Erythroblast (primary cell): Measurements from ENCODE around the gene FAM13C.

ENCODE experiments used
- DNase-seq, 2 experiments: peaks; one replicate each; lab custom pipeline; 2025; lab: John Stamatoyannopoulos, UW
- GATA1 ChIP-seq: IDR thresholded peaks from 2 replicates; pipeline ENCODE4 v1.6.1; 2011; ENCODE audit warnings: low read depth, mild to moderate bottlenecking, control low read depth, low read length, moderate library complexity
- POLR2A ChIP-seq: IDR thresholded peaks from 2 replicates; pipeline ENCODE4 v1.6.1; 2011; ENCODE audit warnings: mild to moderate bottlenecking, low read length

The FAM13C gene

DNA sequence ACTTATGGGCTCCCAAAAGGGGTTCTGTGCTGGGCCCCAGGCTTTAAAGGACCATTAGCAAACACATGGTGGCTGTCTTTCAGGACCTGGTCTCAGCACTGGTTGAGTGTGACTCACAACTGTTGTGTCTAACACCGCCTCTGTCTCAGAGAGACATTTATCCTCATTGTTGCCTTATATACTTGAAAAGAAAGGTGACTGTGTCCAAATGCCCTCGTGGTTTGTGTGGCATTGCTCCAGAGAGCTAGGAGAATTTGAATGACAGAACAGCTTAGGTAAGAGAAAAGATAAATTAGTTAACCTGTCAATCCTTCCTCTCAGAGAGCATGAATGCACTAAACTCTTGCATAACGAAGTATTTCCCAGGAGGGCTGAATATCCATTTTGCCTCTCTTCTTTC lies 14.5 kb upstream of the FAM13C start:
- no peak for DNase-seq
- TF ChIP-seq GATA1, result no peak
- TF ChIP-seq POLR2A, result no peak

DNA sequence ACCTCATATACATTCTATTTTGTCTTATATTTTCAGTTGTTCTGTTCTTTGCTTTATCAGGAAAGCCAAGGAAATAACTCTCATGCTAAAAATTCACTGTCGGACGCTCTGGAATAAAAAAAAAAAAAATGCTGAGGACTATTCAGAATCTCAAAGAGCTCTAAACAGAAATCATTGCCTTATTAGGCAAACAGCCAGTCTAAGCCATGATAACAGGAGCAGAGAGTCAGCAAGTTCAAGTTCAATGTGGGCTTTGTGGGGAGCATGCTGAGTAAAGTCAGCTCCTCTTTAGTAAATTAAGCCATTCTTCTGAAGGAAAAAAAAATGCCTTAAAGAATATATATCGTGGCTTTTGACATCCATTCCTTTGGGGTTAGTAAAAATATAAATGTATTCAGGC lies 13.6 kb upstream of the FAM13C start:
- no peak for DNase-seq
- TF ChIP-seq GATA1 (no peak), POLR2A (no peak)

DNA sequence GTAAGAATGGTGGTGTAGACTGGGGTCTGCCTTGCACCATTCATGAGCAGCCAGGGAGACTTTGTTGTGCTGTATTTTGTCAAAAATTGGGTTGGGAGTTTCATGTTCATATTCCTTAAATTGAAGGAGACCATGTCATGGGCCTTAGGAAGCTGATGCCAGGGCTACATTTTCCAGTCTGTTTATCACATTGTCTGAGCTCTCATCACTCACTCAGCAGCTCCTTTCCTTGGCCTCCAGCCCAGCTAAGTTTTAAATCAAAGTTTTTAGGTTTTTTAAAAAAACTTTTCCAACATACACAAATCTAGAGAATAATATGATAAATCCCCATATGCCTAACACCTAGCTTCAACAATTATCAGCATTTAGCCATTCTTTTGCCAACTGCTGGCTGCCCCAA lies 12.6 kb upstream of the FAM13C start:
- TF ChIP-seq GATA1 (no peak), POLR2A (no peak)
- DNase-seq, result no peak

DNA sequence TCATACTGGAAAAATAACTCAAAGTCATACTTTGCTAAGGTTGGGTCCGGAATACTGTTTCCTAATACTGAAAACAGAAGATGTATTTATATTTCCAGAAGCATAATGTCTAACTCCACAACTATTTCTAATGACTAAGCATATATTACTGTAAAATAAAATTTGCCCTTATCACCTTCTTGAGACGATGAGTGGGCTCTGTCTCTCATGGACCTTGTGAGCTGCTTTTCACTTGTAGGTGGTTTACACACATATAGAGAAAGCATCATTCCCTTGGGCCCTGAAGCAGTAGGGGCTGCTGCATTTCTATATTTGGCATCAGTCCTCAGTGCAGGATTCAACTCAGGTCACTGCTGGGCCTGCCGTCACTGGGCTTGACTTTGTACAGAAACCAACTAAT lies 10.7 kb upstream of the FAM13C start:
- TF ChIP-seq GATA1 (no peak), POLR2A (no peak)
- DNase-seq, result no peak

DNA sequence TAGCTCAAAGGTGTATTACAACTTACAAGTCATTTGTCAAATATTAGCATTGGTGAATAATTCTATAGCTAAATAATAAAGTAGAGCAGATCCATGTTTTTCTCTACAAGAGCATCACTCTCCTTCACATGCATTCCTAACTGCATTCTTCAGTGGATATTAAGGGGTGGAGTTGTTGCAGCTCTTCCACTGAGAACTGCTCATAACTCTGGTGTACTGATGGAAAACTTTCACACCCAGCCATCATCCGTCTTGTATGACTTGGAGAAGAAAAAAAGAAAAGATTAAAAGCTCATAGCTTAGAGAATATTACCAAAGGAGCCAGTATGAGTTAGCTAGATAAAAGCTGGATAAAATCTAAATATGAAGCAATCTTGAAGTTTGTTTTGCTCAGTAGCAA lies 10.2 kb upstream of the FAM13C start:
- DNase-seq, result no peak
- TF ChIP-seq POLR2A, result no peak
- TF ChIP-seq GATA1, result no peak

DNA sequence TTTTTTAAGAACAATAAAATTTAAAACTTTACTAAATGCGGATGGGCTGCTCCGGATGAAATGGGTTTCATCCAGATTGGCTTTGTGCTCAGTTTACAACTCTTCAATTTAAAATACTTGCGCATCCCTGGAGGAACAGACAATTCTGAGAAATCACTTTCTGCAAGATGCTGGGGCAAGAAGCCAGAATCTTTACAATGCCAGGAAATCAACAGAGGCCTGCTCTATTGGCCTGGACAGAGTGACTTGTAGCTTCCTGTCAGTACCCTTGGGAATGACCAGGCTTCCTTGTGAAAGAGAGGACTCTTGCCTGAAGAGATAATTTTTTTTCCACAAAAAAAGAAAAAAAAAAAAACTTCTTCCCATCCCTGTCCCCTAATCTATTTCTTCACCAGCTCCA lies 3.9 kb upstream of the FAM13C start:
- no peak for TF ChIP-seq POLR2A
- TF ChIP-seq GATA1, result no peak
- DNase-seq, result no peak

DNA sequence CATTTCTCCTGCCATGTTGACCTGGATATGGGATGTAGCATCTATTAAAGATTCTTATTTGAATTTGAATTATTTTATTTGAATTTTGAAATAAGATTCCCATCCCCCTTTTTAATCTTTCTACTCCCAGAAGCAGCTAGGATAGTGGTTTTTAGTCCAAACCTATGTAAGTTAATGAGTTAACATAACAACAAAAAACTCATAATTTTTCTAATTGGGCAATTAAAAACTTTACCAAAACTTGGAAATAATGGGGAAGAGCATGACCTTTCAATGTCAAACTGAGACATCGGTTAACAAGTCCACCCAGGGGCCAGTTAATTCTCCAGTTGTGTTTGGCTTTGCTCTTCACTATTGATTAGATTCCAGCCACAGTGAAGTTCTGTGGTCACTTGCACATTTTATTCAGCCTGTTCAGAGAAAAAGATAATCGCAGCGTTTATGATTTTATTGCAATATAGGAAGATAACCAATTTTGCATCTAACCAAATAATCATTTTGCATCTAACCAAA lies 1.2 kb upstream of the FAM13C start:
- TF ChIP-seq POLR2A (no peak), GATA1 (no peak)
- no peak for DNase-seq

DNA sequence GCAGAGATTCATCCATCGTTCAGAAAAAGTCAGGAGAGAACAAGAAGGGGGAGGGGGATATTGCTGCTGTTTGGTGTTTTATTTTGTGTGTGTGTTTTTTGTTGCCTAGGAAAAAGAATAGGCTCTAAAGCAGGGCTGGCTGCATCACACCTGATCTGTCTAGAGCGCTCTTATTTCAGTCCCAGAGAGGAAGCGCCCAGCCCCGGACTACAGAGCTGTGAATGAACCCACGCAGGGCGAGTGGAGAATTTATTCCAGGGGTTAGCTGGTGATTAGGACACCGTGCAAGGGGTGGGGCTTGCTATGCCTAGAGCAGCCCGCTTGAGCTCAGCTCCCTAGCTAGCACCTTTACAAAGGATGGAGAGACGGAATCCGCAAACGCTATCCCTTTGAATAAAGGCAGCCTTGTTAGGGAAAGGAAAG lies 621 bp upstream of the FAM13C start:
- TF ChIP-seq POLR2A, result no peak
- no peak for TF ChIP-seq GATA1

DNA sequence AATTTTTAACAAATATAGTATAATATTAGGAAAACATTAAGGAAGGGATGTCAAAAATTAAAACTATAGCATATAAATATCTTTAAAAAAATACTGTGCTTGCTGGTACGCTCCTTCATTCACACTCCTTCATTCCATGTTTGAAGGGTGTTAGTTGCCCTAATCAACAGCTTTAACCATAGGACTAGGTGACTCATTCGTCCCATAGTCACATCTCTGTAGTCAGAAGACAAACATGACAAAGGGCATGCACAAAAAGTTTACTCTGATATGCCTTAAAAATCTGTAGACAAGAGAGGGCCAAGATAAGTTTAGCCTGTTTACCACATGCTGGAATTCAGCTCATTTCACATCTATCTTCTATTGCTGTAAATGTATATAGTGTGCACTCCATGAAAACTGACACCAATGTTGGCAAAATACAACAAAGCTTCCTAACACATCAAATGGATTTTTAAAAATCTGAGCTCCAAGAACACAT lies 646 bp downstream of the FAM13C start:
- no peak for TF ChIP-seq GATA1
- DNase-seq, result no peak

More for the DNA sequence above, 621 bp upstream of the FAM13C start:
- DNase-seq, result no peak

DNA sequence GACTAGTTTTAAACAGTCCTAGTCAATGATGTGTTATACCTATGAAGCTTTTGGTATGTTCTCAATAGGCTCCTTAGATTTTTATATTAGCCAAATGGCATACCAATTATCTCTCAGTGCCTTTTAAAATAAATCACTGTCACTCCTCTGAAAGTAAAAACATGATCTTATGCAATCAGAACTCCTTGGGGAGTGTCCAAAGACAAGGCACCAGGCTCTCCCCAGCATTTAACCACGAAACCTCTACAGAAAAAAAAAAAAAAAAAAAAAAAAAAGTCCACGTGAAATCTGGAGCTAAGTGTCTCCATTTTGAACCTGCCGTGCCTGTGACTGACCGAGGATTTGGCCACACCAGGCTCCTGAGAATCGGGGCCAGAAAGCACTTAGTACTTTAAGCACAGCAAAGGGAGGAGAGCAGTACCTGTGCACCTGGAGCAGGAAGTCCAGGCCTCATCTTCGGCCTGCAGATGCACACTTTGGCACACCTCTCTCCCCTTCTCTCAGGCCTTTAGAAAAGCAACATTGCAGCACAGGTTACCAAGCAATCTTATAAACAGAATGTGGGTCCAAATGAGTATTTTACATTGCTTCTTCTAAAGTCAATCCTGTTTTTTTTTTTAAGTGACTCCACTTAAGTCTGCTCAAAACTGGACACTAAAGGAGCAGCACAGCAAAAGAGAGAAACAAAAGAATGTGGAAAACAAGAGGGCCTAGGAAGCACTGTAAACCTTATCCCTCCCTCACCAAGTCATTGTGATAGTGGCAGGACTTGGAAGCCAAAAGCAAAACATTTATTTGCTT lies 1.5 kb downstream of the FAM13C start:
- DNase-seq, result no peak
- TF ChIP-seq GATA1, result no peak
- TF ChIP-seq POLR2A, result no peak

DNA sequence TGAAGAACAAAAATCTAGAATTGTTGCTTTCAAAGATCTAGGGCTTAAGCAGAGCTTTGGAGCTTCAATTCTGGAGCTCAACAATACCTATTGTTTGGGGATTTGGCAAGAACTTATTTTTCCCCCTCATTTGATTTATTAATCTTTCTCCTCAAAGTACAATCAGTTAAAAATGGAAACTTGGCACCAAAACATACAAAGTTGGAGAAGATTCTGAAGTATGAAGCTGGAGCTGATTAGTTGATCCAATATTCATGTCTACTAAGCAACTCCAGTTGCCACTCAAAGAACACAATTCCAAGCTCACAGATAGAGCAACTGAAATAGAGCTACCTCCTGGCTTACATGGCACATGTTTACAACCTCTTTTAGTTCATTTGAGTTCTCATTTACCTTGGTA lies 3.8 kb downstream of the FAM13C start:
- no peak for DNase-seq
- no peak for TF ChIP-seq POLR2A
- TF ChIP-seq GATA1, result no peak

DNA sequence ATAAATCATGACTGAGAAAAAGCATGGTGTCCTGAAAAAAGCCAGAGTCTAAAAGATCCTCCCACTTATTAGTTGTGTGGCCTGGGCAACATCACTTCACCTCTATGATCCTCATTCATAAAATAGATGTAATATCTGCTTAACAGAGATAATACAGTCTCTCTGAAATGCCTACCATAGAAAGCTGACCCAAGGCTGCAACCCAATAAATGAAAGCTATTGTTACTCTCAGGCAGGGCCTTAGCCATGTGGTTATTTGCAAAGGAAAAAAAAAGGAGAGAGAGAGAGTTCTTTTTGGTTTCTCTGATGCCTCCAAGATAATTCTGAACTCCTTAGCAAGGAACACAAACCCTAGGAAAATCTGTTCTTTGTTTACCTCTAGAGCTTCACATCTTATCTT lies 7.9 kb downstream of the FAM13C start:
- no peak for DNase-seq
- no peak for TF ChIP-seq POLR2A
- no peak for TF ChIP-seq GATA1

DNA sequence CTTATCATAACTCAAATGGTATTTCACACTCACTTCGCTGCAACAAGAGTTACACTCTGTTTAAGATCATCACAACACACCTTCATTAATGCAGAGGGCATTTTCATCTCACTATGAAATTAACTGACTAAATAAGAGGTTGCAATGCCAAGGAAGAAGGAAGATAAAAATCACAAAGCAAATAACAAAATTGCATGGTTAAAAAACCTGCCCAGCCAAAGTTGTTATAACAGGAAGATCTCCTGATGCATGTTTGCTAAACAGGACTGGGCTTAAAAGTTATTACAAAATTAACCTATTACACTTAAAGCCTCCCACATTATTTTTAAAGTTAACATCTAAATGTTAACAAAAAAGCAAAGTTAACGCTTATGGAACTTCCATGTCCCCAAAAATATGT lies 11.8 kb downstream of the FAM13C start:
- TF ChIP-seq GATA1, result no peak
- no peak for TF ChIP-seq POLR2A
- no peak for DNase-seq

DNA sequence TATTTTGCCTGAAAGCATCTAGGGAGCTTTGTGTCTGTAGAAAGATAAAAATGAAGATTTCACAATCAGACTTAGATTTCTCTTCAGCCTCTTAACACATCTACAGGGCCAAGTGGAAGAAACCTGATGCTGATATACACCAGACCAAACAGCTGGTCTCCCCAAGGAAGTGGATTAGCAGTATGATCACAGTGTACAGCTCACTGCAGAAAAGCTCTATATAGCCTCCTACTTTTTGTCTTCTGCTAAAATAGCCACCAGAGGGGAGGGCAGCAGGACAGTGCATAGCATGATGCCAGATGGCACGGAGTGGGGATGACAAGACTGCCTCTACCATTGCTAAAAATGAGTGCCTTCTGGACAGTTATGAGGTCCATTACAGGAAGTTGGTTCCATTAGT lies 16.0 kb downstream of the FAM13C start:
- TF ChIP-seq GATA1, result no peak
- no peak for TF ChIP-seq POLR2A
- no peak for DNase-seq

DNA sequence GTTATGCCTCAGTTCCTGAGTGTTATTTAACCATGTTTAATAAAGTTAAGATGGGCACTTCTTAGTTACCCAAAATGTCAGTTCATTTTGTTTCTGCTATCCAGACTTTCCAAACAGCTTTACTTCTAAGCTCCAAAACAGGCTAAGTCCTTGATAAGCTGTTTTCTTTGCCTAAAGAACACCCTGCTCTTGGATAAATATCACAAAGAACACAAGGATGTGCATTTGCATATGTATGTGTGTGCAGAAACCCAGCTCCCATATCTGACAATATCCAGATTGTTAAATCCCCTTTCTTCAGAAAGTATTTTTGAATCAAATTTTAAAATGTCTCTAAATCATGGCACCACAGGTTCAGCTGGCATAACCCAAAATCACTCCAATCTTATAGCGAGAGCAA lies 19.6 kb downstream of the FAM13C start:
- DNase-seq, result no peak
- TF ChIP-seq GATA1 (no peak), POLR2A (no peak)

DNA sequence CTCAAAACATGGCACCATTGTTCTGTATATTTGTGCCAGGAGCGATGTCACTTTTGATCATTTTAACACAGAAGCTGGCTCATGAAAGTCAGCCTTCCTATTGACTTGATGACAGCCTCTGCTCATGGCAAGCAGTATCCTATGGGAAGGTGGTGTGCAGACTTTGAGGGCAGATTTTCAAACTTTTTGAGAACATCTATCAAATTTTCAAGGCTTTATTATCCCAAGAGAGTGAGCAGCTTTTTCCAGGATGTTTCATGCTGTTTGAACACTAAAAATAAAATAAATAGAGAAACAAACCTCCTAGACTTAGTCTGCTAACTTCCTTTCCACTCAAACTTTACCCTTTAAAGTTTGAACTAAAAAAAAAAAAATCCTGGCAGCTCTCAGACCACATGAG lies 20.3 kb downstream of the FAM13C start:
- TF ChIP-seq GATA1 (no peak), POLR2A (no peak)
- no peak for DNase-seq

DNA sequence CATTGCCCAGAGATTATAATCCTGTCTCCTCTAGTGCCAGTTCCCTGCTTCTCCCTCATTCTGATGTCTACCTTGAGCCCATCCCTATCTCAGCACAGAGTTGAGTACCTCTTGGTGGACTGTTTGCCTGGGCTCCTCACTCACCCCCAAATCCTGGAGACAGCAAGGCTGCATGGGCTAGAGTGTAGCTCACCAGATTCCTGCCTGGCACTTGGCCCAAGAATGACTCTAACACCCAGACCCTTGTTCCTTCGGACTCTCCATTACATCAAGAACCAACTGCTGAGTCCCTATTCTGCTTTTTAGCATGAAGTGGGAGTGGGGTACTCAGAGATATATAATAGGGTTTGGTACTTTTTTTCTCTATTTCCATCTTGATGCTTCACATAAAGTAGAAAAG lies 22.1 kb downstream of the FAM13C start:
- TF ChIP-seq POLR2A (no peak), GATA1 (no peak)
- DNase-seq, result no peak
